RPMI8226 (cell line): ENCODE measurements around the gene SHCBP1.

Source experiments
- DNase-seq: peaks from one replicate; pipeline ENCODE4 v3.0.0-alpha.2; 2015

The SHCBP1 gene

GRCh38 chr16:46613352-46613751 is 7.8 kb downstream of the SHCBP1 start:
- DNase-seq = no peak

DNA sequence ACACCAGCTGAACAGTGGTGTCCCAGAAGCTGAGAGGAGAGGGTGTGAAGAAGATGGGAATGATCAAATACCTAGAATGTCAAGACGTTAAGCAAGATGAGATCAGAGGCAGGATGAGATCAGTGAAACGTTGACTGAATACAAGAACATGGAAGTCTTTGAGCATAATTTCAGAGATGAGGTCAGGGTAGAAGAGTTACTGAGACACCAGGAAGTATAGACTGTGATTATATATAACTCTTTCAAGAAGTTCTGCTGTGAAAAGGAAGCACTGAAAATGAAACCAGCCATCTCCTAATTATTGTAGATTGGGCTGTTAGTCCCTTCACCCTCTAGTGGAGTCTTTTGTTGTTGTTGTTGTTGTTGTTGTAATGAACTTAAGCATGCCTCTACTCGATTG is 9.1 kb downstream of the SHCBP1 start:
- DNase-seq = no peak

- DNase-seq = peak; percentile 34
These were observed 13.7 kb downstream of the SHCBP1 start for GRCh38 chr16:46607529-46607928.

GRCh38 chr16:46606231-46606630 is 14.9 kb downstream of the SHCBP1 start:
- no peak for DNase-seq

DNA sequence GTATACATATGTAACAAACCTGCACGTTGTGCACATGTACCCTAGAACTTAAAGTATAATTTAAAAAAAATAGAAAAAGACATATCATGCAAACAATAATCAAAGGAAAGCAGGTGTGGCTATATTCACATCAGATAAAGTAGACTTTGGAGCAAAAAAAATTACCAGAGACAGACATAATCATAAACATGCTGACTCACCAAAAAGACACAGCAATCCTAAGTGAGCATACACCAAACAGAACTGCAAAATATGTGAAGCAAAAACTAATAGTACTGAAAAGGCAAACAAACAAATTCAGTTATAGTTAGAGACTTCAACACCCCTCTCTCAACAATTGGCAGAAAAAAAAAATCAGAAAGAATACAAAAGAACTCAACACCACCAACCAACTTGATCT is 29.9 kb downstream of the SHCBP1 start:
- no peak for DNase-seq

DNA sequence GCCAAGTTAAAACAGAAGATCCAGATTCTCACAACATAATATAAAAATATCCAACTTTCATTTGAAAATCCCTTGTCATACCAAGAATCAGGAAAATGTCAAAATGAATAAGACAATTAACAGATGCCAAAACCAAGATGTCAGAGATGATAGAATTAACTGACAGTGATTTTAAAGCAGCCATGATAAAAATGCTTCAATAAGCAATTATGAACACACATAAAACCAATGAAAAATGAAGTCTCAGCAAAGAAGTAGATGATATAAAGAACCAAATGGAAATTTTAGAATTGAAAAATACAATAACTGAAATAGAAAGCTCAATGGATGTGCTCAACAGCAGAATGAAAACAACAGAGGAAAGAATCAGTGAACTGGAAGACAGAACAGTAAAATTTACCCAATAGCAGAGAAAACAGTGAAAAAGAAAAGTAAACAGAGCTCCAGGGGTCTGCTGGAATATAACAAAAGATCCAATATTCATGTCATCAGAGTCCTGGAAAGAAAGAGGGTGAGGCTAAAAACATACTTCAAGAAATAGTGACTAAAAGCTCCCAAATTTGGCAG is 35.1 kb downstream of the SHCBP1 start:
- no peak for DNase-seq

- no peak for DNase-seq
These were observed 38.1 kb downstream of the SHCBP1 start for GRCh38 chr16:46583036-46583435.

GRCh38 chr16:46582313-46582712 is 38.9 kb downstream of the SHCBP1 start:
- no peak for DNase-seq

- no peak for DNase-seq
These were observed 43.1 kb downstream of the SHCBP1 start for GRCh38 chr16:46577988-46578579.

DNA sequence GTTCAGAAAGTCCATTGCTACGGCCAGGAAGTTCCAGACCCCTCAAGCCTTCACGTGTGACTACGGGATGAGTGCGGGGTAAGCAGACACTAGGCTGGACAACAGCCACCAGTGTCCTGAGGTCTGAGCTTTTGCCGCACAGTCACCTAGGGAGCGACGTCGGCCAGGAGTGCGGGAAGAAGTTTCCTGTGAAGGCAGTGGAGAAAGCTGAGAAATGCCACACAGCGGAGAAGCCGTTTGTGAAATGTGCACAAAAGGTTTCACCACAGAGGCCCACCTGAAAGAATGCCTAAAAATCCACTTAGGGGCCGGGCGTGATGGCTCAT is 47.4 kb downstream of the SHCBP1 start:
- DNase-seq = no peak

GRCh38 chr16:46573008-46573833 is 48.0 kb downstream of the SHCBP1 start:
- DNase-seq = no peak

DNA sequence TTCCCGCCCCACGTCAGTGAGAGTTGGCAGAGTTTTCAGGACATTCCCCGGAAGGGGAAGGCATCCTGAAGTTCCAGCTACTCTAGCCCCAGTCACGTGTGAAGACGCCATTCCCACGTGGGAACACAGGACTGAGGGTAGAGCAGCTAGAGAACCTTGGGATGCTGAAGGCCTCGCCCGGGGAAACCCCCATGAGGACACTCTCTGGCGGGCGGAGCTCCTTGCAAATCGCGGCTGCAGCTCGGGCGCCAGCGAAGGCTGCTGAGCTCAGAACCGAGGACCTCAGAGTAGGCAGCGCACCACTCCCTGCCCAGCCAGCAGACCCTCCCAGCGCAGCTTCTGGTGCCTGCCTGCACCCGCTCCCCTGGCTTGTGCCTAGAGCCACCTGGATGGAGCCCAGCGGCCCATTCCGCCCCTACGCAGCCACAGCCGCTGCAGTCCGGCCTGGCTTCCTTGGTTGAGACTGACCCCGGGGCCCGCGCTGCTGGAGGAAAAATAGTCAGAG is 51.9 kb downstream of the SHCBP1 start:
- DNase-seq = no peak

DNA sequence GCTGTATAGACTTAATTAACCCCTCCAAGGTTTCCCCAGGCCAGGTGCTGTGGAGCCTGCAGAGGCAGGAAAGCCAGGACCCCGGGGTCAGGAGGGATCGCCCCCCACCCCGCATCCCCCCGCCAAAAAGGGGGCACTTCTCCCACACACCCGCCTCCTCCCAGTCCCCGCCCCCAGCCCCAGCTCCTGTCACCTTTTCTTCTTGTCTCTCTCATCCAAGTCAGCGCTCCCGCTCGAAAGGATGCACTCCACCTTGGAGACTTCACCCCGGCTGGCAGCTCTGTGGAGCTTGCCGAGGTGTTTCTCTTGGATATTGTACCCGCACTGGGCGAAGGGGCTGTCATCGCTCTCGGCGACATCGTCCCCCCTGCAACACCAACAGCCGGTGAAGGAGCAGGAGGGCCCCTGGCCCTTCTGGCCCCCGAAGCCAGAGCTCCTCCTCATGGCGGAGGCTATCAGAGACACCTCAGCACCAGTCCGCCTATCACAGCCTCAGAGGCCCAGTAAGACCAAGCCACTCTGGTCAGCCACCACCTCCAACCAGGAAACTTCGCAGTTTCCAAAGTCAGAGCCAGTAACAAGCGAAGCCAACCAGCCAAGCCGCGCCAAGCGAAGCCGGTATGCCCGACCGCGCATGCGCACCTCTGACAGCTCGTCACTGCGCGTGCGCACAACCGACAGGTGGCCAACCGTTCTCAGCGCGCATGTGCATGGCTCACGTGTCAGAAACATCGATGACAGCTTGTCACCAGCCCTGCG is 52.5 kb downstream of the SHCBP1 start:
- no peak for DNase-seq

GRCh38 chr16:46562979-46563378 is 58.2 kb downstream of the SHCBP1 start:
- DNase-seq = no peak

- no peak for DNase-seq
These were observed 63.2 kb downstream of the SHCBP1 start for GRCh38 chr16:46558018-46558417.

DNA sequence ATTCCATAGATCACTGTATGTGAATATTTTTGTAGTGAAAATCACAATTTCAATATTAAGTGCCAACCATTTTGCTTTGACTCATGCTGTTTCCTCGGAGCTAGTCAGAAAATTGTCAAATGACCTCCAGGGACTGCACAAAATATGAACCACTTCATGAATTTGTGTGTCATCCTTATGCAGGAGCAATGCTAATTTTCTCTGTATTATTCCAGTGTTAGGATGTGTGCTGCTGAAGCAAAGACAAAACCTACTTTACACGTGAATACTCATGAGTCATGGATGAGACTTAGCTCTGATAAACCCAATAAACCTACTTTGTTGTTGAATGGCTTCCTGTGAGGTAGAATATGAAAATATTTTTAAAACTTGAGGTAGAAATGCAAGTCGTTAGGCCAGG is 65.2 kb downstream of the SHCBP1 start:
- DNase-seq = no peak

GRCh38 chr16:46554435-46554834 is 66.7 kb downstream of the SHCBP1 start:
- DNase-seq = peak; percentile 76

- DNase-seq = no peak
These were observed 71.7 kb downstream of the SHCBP1 start for GRCh38 chr16:46549477-46549876.
